GM12865 (cell line): Measurements from ENCODE around the gene DENND5A.
"Not testable (repeated sequence)": the region's sequence is repeated elsewhere in the genome, so short reads cannot be mapped to it uniquely, and the experiment has no call there.

Experiments used
- DNase-seq: peaks from one replicate; pipeline ENCODE4 v3.0.0; 2010; ENCODE audit warnings: low read depth
- H3K4me3 ChIP-seq: 2 replicates; pipeline ENCODE4 v1.5.1; 2011; ENCODE audit warnings: mild to moderate bottlenecking, low read depth, low read length, control low read depth
- TF ChIP-seq, protein P1 (sequence below): IDR thresholded peaks from 2 replicates; pipeline ENCODE4 v1.5.1; 2011; ENCODE audit warnings: low read length, control low read depth, low read depth, inconsistent platforms; ENCODE audit not compliant: insufficient read depth; ENCODE audit errors: missing control alignments

Gene DENND5A

DNA sequence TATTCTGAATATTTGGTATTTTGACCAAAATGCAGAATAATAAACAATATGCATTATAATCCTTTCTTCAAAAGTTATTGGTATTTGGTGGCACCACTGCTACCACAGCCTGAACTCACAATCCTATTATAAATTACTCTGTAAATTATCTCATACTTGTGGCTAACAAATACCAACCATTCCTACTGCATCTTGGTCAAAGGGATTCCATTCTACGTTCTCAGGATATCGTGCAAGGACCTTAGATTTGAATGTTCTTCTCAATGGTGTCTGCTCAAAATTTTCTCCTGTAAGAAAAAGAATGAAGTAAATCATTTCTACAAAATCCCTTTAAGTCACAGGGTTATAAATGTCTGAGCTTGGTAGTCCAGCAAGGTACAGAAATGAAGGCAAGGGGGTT lies 58.7 kb downstream of the DENND5A start:
- no peak overlapping the region for H3K4me3 ChIP-seq
- TF ChIP-seq, protein P1, sequence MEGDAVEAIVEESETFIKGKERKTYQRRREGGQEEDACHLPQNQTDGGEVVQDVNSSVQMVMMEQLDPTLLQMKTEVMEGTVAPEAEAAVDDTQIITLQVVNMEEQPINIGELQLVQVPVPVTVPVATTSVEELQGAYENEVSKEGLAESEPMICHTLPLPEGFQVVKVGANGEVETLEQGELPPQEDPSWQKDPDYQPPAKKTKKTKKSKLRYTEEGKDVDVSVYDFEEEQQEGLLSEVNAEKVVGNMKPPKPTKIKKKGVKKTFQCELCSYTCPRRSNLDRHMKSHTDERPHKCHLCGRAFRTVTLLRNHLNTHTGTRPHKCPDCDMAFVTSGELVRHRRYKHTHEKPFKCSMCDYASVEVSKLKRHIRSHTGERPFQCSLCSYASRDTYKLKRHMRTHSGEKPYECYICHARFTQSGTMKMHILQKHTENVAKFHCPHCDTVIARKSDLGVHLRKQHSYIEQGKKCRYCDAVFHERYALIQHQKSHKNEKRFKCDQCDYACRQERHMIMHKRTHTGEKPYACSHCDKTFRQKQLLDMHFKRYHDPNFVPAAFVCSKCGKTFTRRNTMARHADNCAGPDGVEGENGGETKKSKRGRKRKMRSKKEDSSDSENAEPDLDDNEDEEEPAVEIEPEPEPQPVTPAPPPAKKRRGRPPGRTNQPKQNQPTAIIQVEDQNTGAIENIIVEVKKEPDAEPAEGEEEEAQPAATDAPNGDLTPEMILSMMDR = no peak
- DNase-seq = no peak

DNA sequence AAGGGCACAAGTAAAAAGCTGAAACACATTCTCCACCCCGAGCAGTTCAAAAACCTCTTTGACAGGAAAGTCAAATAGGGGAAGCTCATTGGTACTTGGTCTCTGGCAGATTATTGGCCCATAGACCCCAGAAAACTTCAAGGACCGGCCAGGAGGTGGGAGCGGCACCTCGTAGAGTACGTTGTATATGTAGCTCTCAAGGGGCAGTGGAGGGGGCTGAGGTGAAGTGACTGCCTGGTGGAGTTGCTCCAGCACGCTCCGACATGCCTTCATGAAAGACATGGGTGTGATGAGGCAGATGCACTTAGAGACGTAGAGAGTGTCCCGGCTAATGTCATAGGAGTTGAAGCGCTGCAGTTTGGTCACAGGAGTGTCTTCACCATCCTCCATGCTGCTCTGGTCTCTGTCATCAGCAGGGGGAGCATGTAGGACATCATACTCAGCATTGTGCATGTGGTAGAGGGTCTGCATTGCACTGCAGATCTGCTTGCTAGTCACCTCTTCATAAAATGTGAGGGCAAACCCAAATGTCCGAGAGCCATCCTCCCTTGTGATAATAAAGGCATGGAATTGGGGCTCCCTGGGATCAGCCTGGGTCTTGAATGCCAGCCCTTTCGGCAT lies 61.3 kb downstream of the DENND5A start:
- peak; percentile 29 for DNase-seq
- TF ChIP-seq, protein P1 = peak; percentile 18
- no peak overlapping the region for H3K4me3 ChIP-seq

DNA sequence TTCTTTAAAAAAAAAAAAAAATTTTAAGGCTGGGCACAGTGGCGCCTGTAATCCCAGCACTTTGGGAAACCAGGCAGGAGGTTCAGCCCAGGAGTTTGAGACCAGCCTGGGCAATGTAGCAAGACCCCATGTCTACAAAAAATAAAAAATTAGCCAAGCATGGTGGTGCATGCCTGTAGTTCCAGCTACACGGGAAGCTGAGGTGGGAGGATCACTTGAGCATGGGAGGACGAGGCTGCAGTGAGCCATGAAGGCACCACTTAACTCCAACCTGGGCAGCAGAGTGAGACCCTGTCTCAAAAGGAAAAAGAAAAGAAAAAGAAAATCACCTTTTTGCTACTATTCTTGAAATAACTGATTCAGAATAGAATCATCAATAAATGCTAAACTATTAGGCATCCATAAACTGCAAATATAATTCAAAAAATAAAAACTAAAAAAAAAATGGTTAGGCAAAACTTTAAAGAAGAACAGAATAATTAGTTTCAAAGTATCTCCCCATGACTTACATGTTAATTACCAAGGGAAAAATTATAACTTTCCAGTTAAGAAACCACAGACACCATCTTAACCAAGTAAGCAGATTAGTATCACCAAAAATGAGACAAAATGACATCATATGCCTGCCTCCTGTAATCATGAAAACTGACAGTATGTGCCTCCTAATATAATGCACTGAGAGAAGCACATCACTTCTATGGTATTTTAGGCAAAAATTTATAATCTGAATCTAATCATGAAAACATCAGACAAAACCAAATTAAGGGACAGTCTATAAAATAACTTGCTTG lies 63.6 kb downstream of the DENND5A start:
- no peak overlapping the region for H3K4me3 ChIP-seq
- TF ChIP-seq, protein P1 = no peak
- DNase-seq = no peak

DNA sequence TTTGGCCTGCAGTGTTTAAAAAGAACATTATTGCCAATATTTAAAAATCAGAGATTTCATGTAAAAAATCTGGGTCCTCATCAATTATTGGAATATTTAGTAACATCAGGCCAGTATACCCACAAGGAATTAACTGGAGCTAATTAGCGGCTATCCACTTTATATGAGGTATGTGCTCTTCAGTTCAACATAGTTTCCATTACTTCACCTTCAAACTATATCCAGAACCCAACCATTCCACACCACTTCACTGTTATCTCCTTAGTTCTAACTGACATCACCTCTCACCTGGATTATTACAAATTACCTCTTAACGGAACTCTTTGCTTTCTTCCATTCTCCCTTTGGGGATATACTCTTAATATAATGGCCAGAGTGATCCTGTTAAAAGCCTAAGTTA lies 64.7 kb downstream of the DENND5A start:
- TF ChIP-seq, protein P1 = no peak
- no peak for DNase-seq
- H3K4me3 ChIP-seq = no peak overlapping the region

DNA sequence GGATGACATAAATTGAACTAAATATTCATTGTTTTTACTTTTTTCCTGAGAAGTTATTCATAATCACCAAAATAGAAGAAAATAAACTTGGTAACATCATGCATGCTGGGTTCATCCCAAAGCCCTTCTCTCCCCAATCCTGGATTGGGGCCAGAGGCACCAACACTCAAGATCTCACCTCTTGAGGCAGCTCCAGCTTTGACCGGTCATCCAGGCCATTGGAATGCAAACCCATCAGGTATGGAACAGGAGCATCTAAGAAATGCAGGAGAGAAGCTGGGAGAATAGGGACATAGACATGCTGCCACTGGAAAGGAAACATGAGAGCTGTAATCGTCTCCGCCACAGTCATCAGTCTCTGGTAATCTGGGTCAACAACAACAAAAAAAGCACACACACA lies 71.8 kb downstream of the DENND5A start:
- TF ChIP-seq, protein P1 = no peak
- H3K4me3 ChIP-seq = no peak overlapping the region
- no peak for DNase-seq

DNA sequence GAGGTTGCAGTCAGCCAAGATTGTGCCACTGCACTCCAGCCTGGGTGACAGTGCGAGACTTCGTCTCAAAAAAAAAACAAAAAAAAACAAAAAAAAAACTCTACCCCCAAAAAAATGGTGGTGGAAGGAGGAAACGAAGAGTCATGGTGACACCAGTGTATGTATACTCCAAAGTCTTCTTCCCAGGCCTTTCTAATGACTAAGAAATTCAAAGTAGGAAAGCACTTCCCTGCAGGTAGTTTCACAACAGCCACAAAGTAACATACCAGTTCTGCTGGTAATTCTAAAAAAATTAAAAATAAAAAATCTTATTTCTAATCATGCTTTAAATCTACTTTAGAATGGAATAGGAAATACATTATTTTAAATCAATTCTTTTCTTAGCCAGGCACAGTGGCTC lies 72.6 kb downstream of the DENND5A start:
- TF ChIP-seq, protein P1 = no peak
- H3K4me3 ChIP-seq = no peak overlapping the region
- no peak for DNase-seq

DNA sequence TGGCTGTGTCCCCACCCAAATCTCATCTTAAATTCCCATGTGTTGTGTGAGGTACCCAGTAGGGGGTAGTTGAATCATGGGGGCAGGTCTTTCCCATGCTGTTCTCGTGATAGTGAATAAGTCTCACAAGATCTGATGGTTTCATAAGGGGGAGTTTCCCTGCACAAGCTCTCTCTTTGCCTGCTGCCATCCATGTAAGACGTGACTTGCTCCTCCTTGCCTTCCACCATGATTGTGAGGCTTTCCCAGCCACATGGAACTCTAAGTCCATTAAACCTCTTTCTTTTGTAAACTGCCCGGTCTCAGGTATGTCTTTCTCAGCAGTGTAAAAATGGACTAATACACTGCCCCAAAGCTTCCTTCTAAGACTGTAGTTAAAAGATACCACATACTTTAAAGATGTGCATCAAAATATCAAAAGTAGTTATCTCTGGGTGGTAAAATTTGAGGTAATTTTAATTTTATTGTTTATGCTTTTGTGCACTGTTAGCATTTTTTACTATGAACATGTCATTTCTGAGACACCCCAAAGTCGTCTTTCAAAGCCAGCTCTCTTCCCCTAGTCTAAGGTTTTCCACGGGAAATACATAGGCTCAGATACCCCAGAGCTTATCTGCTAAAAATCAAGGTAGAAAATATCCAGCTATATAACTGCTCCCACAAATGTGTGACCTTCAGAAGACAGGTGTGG lies 74.7 kb downstream of the DENND5A start:
- not testable (repeated sequence) for DNase-seq, H3K4me3 ChIP-seq

DNA sequence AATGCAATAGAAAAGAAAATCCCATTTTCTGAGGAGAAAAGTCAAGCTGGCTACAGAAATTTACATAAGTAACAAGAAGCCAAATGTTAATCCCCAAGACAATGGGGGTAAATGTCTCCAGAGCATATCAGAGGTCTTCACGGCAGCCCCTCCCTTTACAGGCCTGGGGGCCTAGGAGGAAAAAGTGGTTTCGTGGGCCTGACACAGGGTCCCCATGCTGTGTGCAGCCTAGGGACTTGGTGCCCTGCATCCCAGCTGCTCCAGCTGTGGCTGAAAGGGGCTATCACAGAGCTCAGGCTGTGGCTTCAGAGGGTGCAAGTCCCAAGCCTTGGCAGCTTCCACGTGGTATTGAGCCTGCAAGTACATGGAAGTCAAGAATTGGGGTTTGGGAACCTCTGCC lies 76.3 kb downstream of the DENND5A start:
- DNase-seq, H3K4me3 ChIP-seq: not testable (repeated sequence)
